HFFc6 (cell line): ENCODE measurements around the gene SYNGR2. TPM values are rescaled to one million over a fixed set of nuclear protein-coding genes. Genes with fewer than 3 reads are reported as not detected.

Source experiments
- DNase-seq: peaks from one replicate; pipeline ENCODE4 v3.0.0-alpha.2; 2018
- H3K27ac Mint-ChIP-seq: 2 replicates; pipeline ENCODE4 v1.8.0; 2020; ENCODE audit warnings: mild to moderate bottlenecking, mixed read lengths
- H3K27me3 Mint-ChIP-seq: 2 replicates; pipeline ENCODE4 v1.8.0; 2021; ENCODE audit warnings: mild to moderate bottlenecking, moderate library complexity, mixed read lengths; ENCODE audit not compliant: insufficient read depth
- H3K36me3 Mint-ChIP-seq: 2 replicates; pipeline ENCODE4 v1.8.0; 2021; ENCODE audit warnings: low read depth, mixed read lengths
- H3K4me1 Mint-ChIP-seq: 2 replicates; pipeline ENCODE4 v1.8.0; 2020; ENCODE audit warnings: low read depth, mixed read lengths
- H3K4me3 Mint-ChIP-seq: 2 replicates; pipeline ENCODE4 v1.8.0; 2020; ENCODE audit warnings: mild to moderate bottlenecking, moderate library complexity, mixed read lengths
- H3K9me3 Mint-ChIP-seq: 2 replicates; pipeline ENCODE4 v1.8.0; 2020; ENCODE audit warnings: mild to moderate bottlenecking, mixed read lengths
- total RNA-seq, 6 experiments: library from RNA; stranded (reverse); fragmentation: NEBNext Ultra II Directional; extraction: Animal tissue kit (Norgen Biotek cat#: 25700); gene quantifications; 2 replicates in 1 of 6; 3 replicates in 5 of 6; pipeline ENCODE4 v1.2.3, GENCODE V29; 2021
- TF ChIP-seq, protein P1 (sequence below): fragments of 200-600 bp; sonication (generic); IDR thresholded peaks from 2 replicates; pipeline ENCODE4 v1.5.0; 2021; ENCODE audit warnings: antibody characterized with exemption, mild to moderate bottlenecking

SYNGR2 gene
- total RNA-seq, 6 experiments from 2014 or later, result 44.6 to 104 (median 54.7) TPM

DNA sequence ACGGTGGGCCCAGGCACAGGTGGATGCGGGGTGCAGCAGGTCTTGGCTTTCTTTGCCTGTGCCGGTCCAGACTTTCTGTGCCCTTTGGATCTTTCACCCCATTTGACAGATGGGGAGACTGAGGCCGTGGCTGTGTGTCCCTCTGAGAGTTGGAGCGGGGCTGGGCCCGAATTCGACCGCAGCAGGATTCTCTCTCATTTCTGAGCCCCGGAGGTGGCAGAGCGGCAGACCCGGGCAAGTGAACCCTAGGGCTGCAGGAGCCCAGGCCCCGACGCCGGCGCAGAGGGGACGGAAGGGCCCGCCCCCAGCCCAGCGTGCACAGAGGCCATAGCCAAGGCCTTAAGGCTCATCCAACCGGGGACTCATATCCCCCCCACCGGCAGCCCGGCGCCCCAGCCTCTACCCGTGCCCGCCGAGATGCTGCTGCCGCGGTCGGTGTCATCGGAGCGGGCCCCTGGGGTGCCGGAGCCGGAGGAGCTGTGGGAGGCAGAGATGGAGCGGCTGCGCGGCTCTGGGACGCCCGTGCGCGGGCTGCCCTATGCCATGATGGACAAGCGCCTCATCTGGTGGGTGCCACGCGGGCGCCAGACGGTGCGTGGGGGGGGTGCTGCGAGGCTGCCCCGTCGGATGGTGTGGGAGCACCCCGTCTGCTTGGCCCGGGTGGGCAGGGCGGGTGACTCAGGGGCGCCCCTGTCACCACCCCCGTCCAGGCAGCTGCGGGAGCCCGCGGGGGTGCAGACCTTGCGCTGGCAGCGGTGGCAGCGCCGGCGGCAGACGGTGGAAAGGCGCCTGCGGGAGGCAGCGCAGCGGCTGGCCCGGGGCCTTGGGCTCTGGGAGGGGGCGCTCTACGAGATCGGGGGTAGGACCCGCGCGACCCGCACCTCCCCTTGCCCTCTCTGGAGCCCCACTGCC, 37.0 kb upstream of the SYNGR2 start:
- Mint-ChIP-seq H3K27ac (no peak overlapping the region), H3K4me1 (0 out of 2 replicates have a peak, but pooled peaks cover 5% of the 10 kb centered on the region), H3K4me3 (no peak overlapping the region), H3K27me3 (peaks cover 29% of the 10 kb centered on the region), H3K9me3 (no peaks in the 10 kb centered on the region), H3K36me3 (no peaks in the 10 kb centered on the region)
- TF ChIP-seq, protein P1, sequence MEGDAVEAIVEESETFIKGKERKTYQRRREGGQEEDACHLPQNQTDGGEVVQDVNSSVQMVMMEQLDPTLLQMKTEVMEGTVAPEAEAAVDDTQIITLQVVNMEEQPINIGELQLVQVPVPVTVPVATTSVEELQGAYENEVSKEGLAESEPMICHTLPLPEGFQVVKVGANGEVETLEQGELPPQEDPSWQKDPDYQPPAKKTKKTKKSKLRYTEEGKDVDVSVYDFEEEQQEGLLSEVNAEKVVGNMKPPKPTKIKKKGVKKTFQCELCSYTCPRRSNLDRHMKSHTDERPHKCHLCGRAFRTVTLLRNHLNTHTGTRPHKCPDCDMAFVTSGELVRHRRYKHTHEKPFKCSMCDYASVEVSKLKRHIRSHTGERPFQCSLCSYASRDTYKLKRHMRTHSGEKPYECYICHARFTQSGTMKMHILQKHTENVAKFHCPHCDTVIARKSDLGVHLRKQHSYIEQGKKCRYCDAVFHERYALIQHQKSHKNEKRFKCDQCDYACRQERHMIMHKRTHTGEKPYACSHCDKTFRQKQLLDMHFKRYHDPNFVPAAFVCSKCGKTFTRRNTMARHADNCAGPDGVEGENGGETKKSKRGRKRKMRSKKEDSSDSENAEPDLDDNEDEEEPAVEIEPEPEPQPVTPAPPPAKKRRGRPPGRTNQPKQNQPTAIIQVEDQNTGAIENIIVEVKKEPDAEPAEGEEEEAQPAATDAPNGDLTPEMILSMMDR, result peak; percentile 15; the same call in 1 of the 2 replicates
- DNase-seq, result no peak

DNA sequence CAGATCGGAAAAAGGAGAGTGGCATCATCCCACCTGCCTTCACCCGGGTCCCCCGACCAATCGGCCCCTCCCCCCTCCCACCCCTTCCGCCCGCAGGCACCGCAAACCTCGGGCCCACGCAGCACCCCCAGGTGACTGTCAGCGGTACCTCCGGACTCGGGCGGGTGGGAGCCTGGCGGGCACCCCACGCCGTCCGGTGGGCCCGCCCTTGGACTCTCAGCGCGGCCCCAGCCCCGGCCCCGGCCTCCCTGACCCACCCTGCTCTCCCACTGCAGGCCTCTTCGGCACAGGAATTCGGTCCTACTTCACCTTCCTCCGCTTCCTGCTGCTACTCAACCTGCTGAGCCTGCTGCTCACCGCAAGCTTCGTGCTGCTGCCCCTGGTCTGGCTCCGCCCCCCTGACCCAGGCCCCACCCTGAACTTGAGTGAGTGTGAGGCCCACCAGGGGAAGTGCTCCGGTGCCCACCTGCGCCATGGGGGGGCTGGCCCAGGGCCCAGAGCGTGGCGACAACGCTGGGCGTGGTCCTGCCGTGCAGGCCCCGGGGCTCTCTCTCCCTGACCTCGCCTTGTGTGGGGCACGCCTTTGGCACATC, 36.2 kb upstream of the SYNGR2 start:
- Mint-ChIP-seq H3K27ac (no peak overlapping the region), H3K4me1 (0 out of 2 replicates have a peak, but pooled peaks cover 5% of the 10 kb centered on the region), H3K9me3 (no peaks in the 10 kb centered on the region), H3K27me3 (peaks cover 29% of the 10 kb centered on the region), H3K36me3 (no peaks in the 10 kb centered on the region), H3K4me3 (no peak overlapping the region)
- TF ChIP-seq, protein P1, result no peak; the same call in 1 of the 2 replicates
- DNase-seq, result no peak

DNA sequence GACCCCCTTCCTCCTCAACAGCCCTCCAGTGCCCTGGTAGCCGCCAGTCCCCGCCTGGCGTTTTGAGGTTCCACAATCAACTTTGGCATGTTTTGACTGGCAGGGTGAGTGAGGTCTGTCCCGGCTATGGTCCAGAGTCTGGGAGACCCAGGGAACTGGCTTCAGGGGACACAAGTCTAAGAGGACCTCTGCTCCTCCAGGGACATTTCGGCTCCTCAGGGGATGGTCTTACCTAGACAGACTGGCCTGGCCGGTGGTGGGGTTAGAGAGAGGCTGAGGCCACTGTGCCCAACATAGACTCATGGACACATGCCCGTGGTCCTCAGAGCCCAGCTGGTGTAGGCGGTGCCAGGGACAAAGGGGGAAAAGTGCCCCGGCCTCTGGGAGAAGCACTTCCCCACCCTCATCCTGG, 35.6 kb upstream of the SYNGR2 start:
- TF ChIP-seq, protein P1, result no peak
- Mint-ChIP-seq H3K4me3 (no peak overlapping the region), H3K27me3 (peaks cover 25% of the 10 kb centered on the region), H3K4me1 (0 out of 2 replicates have a peak, but pooled peaks cover 5% of the 10 kb centered on the region), H3K36me3 (no peaks in the 10 kb centered on the region), H3K27ac (no peak overlapping the region), H3K9me3 (no peaks in the 10 kb centered on the region)
- no peak for DNase-seq

DNA sequence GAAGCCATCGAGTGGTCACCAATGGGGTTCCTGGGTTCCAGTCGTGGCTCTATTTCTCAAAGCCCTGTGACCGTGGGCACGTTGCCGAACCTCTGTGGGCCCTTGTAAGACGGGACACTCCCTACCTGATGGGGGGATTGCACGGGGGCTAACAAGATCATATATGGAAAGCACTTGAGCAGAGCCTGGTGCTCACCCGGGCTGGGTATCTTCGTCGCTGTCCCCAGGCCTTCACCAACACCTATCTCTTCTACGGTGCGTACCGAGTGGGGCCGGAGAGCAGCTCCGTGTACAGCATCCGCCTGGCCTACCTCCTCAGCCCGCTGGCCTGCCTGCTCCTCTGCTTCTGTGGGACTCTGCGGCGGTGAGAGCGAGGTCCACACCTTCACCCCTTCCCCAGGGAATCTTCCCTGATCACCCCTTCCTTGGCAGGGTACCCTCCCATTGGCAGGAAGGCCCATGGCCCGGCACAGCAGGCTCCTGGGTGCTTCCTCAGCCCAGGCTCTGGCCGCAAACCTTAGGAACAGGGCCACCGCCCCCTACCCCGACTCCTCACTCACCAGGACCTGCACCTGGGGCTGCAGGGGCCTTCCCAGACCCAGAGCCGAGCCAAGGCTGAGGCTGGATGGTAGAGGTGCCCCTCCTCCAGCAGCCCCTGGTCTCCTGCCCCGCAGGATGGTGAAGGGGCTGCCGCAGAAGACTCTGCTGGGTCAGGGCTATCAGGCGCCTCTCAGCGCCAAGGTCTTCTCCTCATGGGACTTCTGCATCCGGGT, 35.0 kb upstream of the SYNGR2 start:
- TF ChIP-seq, protein P1, result no peak
- no peak overlapping the region for H3K27ac Mint-ChIP-seq
- H3K9me3 Mint-ChIP-seq, result no peaks in the 10 kb centered on the region
- H3K4me3 Mint-ChIP-seq, result no peak overlapping the region
- peaks cover 25% of the 10 kb centered on the region for H3K27me3 Mint-ChIP-seq
- 0 out of 2 replicates have a peak, but pooled peaks cover 5% of the 10 kb centered on the region for H3K4me1 Mint-ChIP-seq
- no peak for DNase-seq
- H3K36me3 Mint-ChIP-seq, result no peaks in the 10 kb centered on the region
